IMR-90 (cell line): ENCODE measurements around the gene COL6A3. TPM values are rescaled to one million over a fixed set of nuclear protein-coding genes. Genes with fewer than 3 reads are reported as not detected.

Source experiments
- ATAC-seq: fragments of 200-7000 bp; cut with Tn5 transposase; 2 replicates; pipeline ENCODE4 v1.9.1; 2020; ENCODE audit warnings: low read depth, mild to moderate bottlenecking, moderate library complexity
- BruUV-seq: library from RNA; stranded (reverse); fragments of 400-500 nt; replicated peaks from 2 replicates; lab custom pipeline; 2021; lab: Mats Ljungman, UMichigan
- CTCF ChIA-PET: fragments of 300-600 bp; formaldehyde crosslinking; extraction: SDS; loops from one replicate; lab custom pipeline; 2021; ENCODE audit warnings: antibody characterized with exemption; lab: Yijun Ruan, JAX
- POLR2A ChIA-PET: fragments of 300-600 bp; sonication (Branson Sonifier 250); formaldehyde crosslinking; loops from one replicate; lab custom pipeline; 2022; ENCODE audit warnings: antibody characterized with exemption; ENCODE audit not compliant: unreplicated experiment; lab: Charles Lee
- DNase-seq: peaks from one replicate; pipeline ENCODE4 v3.0.0; 2013
- H2AFZ ChIP-seq: replicated peaks from 2 replicates; pipeline ENCODE3; 2013; ENCODE audit warnings: low read length, mild to moderate bottlenecking; ENCODE audit not compliant: poor library complexity
- H2AK5ac ChIP-seq: 2 replicates; pipeline ENCODE4 v1.6.1; 2013; ENCODE audit warnings: low read depth, low read length, inconsistent platforms
- H2AK9ac ChIP-seq: replicated peaks from 2 replicates; pipeline ENCODE3; 2013; ENCODE audit warnings: mild to moderate bottlenecking, low read depth, low read length, moderate library complexity; ENCODE audit not compliant: poor library complexity
- H2BK120ac ChIP-seq: 2 replicates; pipeline ENCODE4 v1.6.1; 2013; ENCODE audit warnings: low read depth, low read length, inconsistent platforms
- H2BK15ac ChIP-seq: 3 replicates; pipeline ENCODE4 v1.6.1; 2013; ENCODE audit warnings: low read depth, low read length, inconsistent platforms
- H2BK20ac ChIP-seq: 2 replicates; pipeline ENCODE4 v1.6.1; 2013; ENCODE audit warnings: low read depth, mild to moderate bottlenecking, inconsistent platforms, low read length, moderate library complexity
- H2BK5ac ChIP-seq: 2 replicates; pipeline ENCODE4 v1.6.1; 2013; ENCODE audit warnings: mild to moderate bottlenecking, low read depth, low read length, inconsistent platforms; ENCODE audit not compliant: poor library complexity, severe bottlenecking
- H3K14ac ChIP-seq: replicated peaks from 2 replicates; pipeline ENCODE4 v1.6.1; 2013; ENCODE audit warnings: low read depth, low read length, inconsistent platforms
- H3K18ac ChIP-seq: 2 replicates; pipeline ENCODE4 v1.6.1; 2013; ENCODE audit warnings: low read depth, low read length, control low read depth
- H3K23ac ChIP-seq: 2 replicates; pipeline ENCODE4 v1.6.1; 2013; ENCODE audit warnings: low read depth, low read length, inconsistent platforms
- H3K27ac ChIP-seq: 2 replicates; pipeline ENCODE4 v1.5.1; 2013; ENCODE audit warnings: mild to moderate bottlenecking, control low read depth, low read length; ENCODE audit not compliant: insufficient read depth
- H3K27me3 ChIP-seq: 2 replicates; pipeline ENCODE4 v1.6.1; 2013; ENCODE audit warnings: low read length; ENCODE audit not compliant: control insufficient read depth, insufficient read depth
- H3K36me3 ChIP-seq: 2 replicates; pipeline ENCODE4 v1.6.1; 2013; ENCODE audit warnings: low read length, mixed read lengths; ENCODE audit not compliant: control insufficient read depth, insufficient read depth
- H3K4ac ChIP-seq: 2 replicates; pipeline ENCODE4 v1.6.1; 2013; ENCODE audit warnings: low read depth, low read length, inconsistent platforms
- H3K4me1 ChIP-seq: 2 replicates; pipeline ENCODE4 v1.6.1; 2013; ENCODE audit warnings: low read length, mixed read lengths; ENCODE audit not compliant: control insufficient read depth, insufficient read depth
- H3K4me2 ChIP-seq: 2 replicates; pipeline ENCODE4 v1.6.1; 2013; ENCODE audit warnings: low read depth, mild to moderate bottlenecking, control low read depth, low read length, moderate library complexity
- H3K4me3 ChIP-seq: 2 replicates; pipeline ENCODE4 v1.5.1; 2013; ENCODE audit warnings: low read depth, mild to moderate bottlenecking, control low read depth, low read length, moderate library complexity; ENCODE audit not compliant: insufficient read depth
- H3K56ac ChIP-seq: 2 replicates; pipeline ENCODE4 v1.6.1; 2013; ENCODE audit warnings: low read length, inconsistent platforms; ENCODE audit not compliant: insufficient read depth; ENCODE audit errors: extremely low read depth
- H3K79me1 ChIP-seq, 2 experiments: 2 replicates each; pipeline ENCODE4 v1.6.1; 2013; ENCODE audit warnings: low read length in 2 of 2, inconsistent platforms in 1 of 2, low read depth in 1 of 2
- H3K9ac ChIP-seq: 2 replicates; pipeline ENCODE4 v1.6.1; 2013; ENCODE audit warnings: low read depth, low read length, control low read depth
- H3K9me1 ChIP-seq: 2 replicates; pipeline ENCODE4 v1.6.1; 2013; ENCODE audit warnings: low read length, inconsistent platforms; ENCODE audit not compliant: insufficient read depth
- H3K9me3 ChIP-seq: 2 replicates; pipeline ENCODE4 v1.6.1; 2013; ENCODE audit warnings: low read length; ENCODE audit not compliant: control insufficient read depth, insufficient read depth
- H4K20me1 ChIP-seq: 2 replicates; pipeline ENCODE4 v1.6.1; 2013; ENCODE audit warnings: low read length, inconsistent platforms; ENCODE audit not compliant: insufficient read depth
- H4K5ac ChIP-seq: 2 replicates; pipeline ENCODE4 v1.6.1; 2013; ENCODE audit warnings: mild to moderate bottlenecking, low read depth, low read length, control low read depth
- H4K8ac ChIP-seq, 2 experiments: 2 replicates each; pipeline ENCODE4 v1.6.1; 2013; ENCODE audit warnings: low read depth in 2 of 2, low read length in 2 of 2, control low read depth in 1 of 2, inconsistent platforms in 1 of 2
- H4K91ac ChIP-seq: 2 replicates; pipeline ENCODE4 v1.6.1; 2013; ENCODE audit warnings: low read depth, low read length, inconsistent platforms; ENCODE audit not compliant: insufficient read depth
- CHD1 ChIP-seq: IDR thresholded peaks from 2 replicates; pipeline ENCODE4 v1.6.1; 2012; ENCODE audit warnings: low read depth, low read length, improper control_type of control experiment
- CTCF ChIP-seq: conservative IDR thresholded peaks from 2 replicates; pipeline ENCODE4 v1.5.1; 2012; ENCODE audit warnings: mild to moderate bottlenecking, low read depth, low read length, improper control_type of control experiment
- MAFK ChIP-seq: IDR thresholded peaks from 2 replicates; pipeline ENCODE4 v1.6.1; 2012; ENCODE audit warnings: low read depth, low read length, improper control_type of control experiment
- MAZ ChIP-seq: IDR thresholded peaks from 2 replicates; pipeline ENCODE4 v1.6.1; 2012; ENCODE audit warnings: low read depth, mild to moderate bottlenecking, low read length, improper control_type of control experiment, moderate library complexity, borderline replicate concordance
- MXI1 ChIP-seq: IDR thresholded peaks from 2 replicates; pipeline ENCODE4 v1.6.1; 2012; ENCODE audit warnings: low read depth, mild to moderate bottlenecking, low read length, moderate library complexity, borderline replicate concordance
- POLR2A ChIP-seq: IDR thresholded peaks from 2 replicates; pipeline ENCODE4 v1.6.1; 2012; ENCODE audit warnings: mild to moderate bottlenecking, low read depth, low read length
- RAD21 ChIP-seq: IDR thresholded peaks from 2 replicates; pipeline ENCODE4 v1.6.1; 2012; ENCODE audit warnings: low read length, improper control_type of control experiment
- RCOR1 ChIP-seq: IDR thresholded peaks from 2 replicates; pipeline ENCODE4 v1.6.1; 2012; ENCODE audit warnings: mild to moderate bottlenecking, low read length, improper control_type of control experiment; ENCODE audit not compliant: insufficient replicate concordance
- SMC3 ChIP-seq: fragments of 150-350 bp; IDR thresholded peaks from 2 replicates; pipeline ENCODE4 v1.6.1; 2016; ENCODE audit warnings: low read depth, mild to moderate bottlenecking, antibody characterized with exemption, low read length, moderate library complexity
- WGBS, 2 experiments: methylation state at CpG; one replicate each; pipeline versions ENCODE4 v1.1.5 to v1.1.7; 2013; ENCODE audit warnings: missing lambda C conversion rate in 2 of 2; ENCODE audit not compliant: insufficient read length in 1 of 2; ENCODE audit errors: extremely low coverage in 2 of 2; 5-methylcytosine and 5-hydroxymethylcytosine counted together
- dilution Hi-C: fragments of 300-500 bp; cut with HindIII; formaldehyde crosslinking; loops from one replicate; pipeline ENCODE4 v1.14.3; 2018; ENCODE audit warnings: low sequenced_read_pairs; ENCODE audit not compliant: unreplicated experiment
- in situ Hi-C: fragments of 300-500 bp; cut with MboI; formaldehyde crosslinking; loops from 3 replicates; pipeline ENCODE4 v1.14.3; 2019; ENCODE audit warnings: low sequenced_read_pairs, inconsistent platforms, mixed read lengths
- intact Hi-C: fragments of 100-400 bp; cut with micrococcal nuclease; formaldehyde crosslinking; loops from 2 replicates; pipeline ENCODE4 v1.10.0; 2022
- polyA plus RNA-seq, 3 experiments: library from polyadenylated mRNA; depleted of rRNA; stranded (reverse); fragments of >200 nt; gene quantifications; 2 replicates each; pipeline ENCODE4 v1.2.3, GENCODE V29; 2012; ENCODE audit warnings: low replicate concordance in 1 of 3
- total RNA-seq: library from RNA; depleted of rRNA; stranded (reverse); fragments of >200 nt; gene quantifications from 2 replicates; pipeline ENCODE4 v1.2.3, GENCODE V29; 2012
- TF ChIP-seq, protein P1 (sequence below): fragments of 150-350 bp; IDR thresholded peaks from 2 replicates; pipeline ENCODE4 v1.6.1; 2016; ENCODE audit warnings: low read depth, mild to moderate bottlenecking, low read length, moderate library complexity, borderline replicate concordance
- TF ChIP-seq, protein P2 (sequence below): fragments of 150-350 bp; IDR thresholded peaks from 2 replicates; pipeline ENCODE4 v1.6.1; 2017; ENCODE audit warnings: mild to moderate bottlenecking, antibody characterized with exemption, low read length, low read depth

Gene COL6A3
- total and polyA plus RNA-seq, 2 of the 4 experiments (the other 2 are of a cell fraction) = 964 to 1,855 TPM

DNA sequence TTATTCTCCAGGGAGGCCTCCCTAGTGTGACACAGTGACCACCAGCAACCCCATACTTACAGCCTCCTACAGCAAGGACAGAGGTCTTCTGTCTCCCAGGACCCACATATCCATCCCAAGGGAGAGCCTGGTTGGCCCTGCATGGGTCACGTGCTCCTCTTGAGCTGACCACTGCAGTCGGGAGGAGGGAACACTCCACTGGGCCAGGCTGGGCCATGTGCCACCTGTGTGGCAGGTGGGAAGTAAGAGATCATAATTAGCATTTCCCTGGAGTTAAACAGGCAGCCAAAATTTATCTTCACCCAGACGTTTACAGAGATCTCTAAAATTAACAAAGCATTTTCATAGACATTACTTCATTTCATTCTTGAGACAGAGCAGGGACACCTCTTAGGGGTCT is 39.7 kb upstream of the COL6A3 start (continued):
- no peak for TF ChIP-seq MAFK
- TF ChIP-seq, protein P1, sequence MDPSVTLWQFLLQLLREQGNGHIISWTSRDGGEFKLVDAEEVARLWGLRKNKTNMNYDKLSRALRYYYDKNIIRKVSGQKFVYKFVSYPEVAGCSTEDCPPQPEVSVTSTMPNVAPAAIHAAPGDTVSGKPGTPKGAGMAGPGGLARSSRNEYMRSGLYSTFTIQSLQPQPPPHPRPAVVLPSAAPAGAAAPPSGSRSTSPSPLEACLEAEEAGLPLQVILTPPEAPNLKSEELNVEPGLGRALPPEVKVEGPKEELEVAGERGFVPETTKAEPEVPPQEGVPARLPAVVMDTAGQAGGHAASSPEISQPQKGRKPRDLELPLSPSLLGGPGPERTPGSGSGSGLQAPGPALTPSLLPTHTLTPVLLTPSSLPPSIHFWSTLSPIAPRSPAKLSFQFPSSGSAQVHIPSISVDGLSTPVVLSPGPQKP = no peak
- TF ChIP-seq MXI1 = no peak

- Histone ChIP-seq H3K18ac (peak overlapping the region; percentile 51; the same call in 1 of the 2 replicates), H3K9me3 (no peaks in the 10 kb centered on the region), H3K9me1 (peaks cover 22% of the 10 kb centered on the region), H3K56ac (no peak overlapping the region), H4K91ac (peak overlapping the region; percentile 83), H4K5ac (peak overlapping the region; percentile 59), H3K4me3 (no peak overlapping the region), H3K9ac (no peak overlapping the region), H4K20me1 (no peaks in the 10 kb centered on the region), H3K4me2 (no peak overlapping the region), H3K23ac (no peak overlapping the region), H3K14ac (peak overlapping the region; percentile 11; the same call in 1 of the 2 replicates), H2BK5ac (peak overlapping the region; percentile 23), H4K8ac (peak overlapping the region; percentile 75 to 77; a peak in 2 of 4 replicates), H2BK20ac (peak overlapping the region; percentile 76; the same call in 1 of the 2 replicates), H2AFZ (peak overlapping the region; percentile 3), H3K27me3 (no peaks in the 10 kb centered on the region), H2AK9ac (peak overlapping the region; percentile 35), H3K36me3 (no peaks in the 10 kb centered on the region), H3K79me1 (peaks cover 0 to 24% of the 10 kb centered on the region in 2 experiments; a peak in 3 of 4 replicates), H2BK15ac (peak overlapping the region; percentile 84; the same call in 2 of the 3 replicates), H2BK120ac (peak overlapping the region; percentile 36), H3K4ac (peak overlapping the region; percentile 18), H2AK5ac (peak overlapping the region; percentile 88), H3K27ac (0 out of 2 replicates have a peak overlapping the region, but pooled peaks have one; percentile 2), H3K4me1 (peaks cover 42% of the 10 kb centered on the region)
- intact Hi-C loops (no loop called here), dilution Hi-C loops (no loop called here), in situ Hi-C loops (no loop called here)
- ChIA-PET POLR2A (no interaction called here), CTCF (interaction anchor here (0.9 kb wide), 1 partner anchor 32 kb away, joined by 3 read pairs; no protein-coding TSS in a partner anchor)
- WGBS, 2 experiments = no CpG with 5 or more reads among the region's 3 CpGs
- ATAC-seq (no peak), DNase-seq (peak; percentile 71)
- BruUV-seq = no TSS peak
- TF ChIP-seq MAFK (no peak), RCOR1 (no peak), SMC3 (no peak), POLR2A (no peak), RAD21 (no peak), MAZ (no peak), CHD1 (no peak), CTCF (no peak)
- TF ChIP-seq, protein P1 = no peak
- TF ChIP-seq, protein P2, sequence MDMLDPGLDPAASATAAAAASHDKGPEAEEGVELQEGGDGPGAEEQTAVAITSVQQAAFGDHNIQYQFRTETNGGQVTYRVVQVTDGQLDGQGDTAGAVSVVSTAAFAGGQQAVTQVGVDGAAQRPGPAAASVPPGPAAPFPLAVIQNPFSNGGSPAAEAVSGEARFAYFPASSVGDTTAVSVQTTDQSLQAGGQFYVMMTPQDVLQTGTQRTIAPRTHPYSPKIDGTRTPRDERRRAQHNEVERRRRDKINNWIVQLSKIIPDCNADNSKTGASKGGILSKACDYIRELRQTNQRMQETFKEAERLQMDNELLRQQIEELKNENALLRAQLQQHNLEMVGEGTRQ = no peak
Observed at GRCh38 chr2:237452861-237453260, 38.9 kb upstream of the COL6A3 start.
